PC-9 (cell line): Measurements from ENCODE around the gene VMO1. TPM values are rescaled to one million over a fixed set of nuclear protein-coding genes. Genes with fewer than 3 reads are reported as not detected.

ENCODE experiments used
- BruUV-seq: library from RNA; stranded (reverse); fragments of 400-500 nt; replicated peaks from 2 replicates; lab custom pipeline; 2021; lab: Mats Ljungman, UMichigan
- CTCF ChIA-PET: fragments of 300-600 bp; sonication (Branson Sonifier 250); formaldehyde crosslinking; loops from one replicate; lab custom pipeline; 2022; ENCODE audit warnings: antibody characterized with exemption; lab: Charles Lee
- POLR2A ChIA-PET: fragments of 300-600 bp; sonication (Branson Sonifier 250); formaldehyde crosslinking; loops from one replicate; lab custom pipeline; 2022; ENCODE audit warnings: antibody characterized with exemption; ENCODE audit not compliant: unreplicated experiment; lab: Charles Lee
- DNase-seq, 2 experiments: peaks; one replicate each; pipeline versions ENCODE4 v3.0.0 to v3.0.0-alpha.2; 2015 to 2022; ENCODE audit warnings: mixed read lengths in 1 of 2
- H2AFZ ChIP-seq: fragments of 200-600 bp; sonication (generic); 2 replicates; pipeline ENCODE4 v1.8.1; 2017; ENCODE audit warnings: antibody characterized with exemption
- H3F3A ChIP-seq: fragments of 200-600 bp; sonication (generic); 2 replicates; pipeline ENCODE4 v1.8.1; 2017; ENCODE audit warnings: antibody characterized with exemption, mild to moderate bottlenecking, low read depth; ENCODE audit not compliant: insufficient read depth
- H3K27ac ChIP-seq: fragments of 200-600 bp; sonication (generic); 2 replicates; pipeline ENCODE4 v1.6.1; 2016; ENCODE audit warnings: mixed run types
- H3K27me3 ChIP-seq: fragments of 200-600 bp; sonication (generic); 2 replicates; pipeline ENCODE4 v1.6.1; 2016; ENCODE audit warnings: low read depth, mixed run types; ENCODE audit not compliant: insufficient read depth
- H3K36me3 ChIP-seq: fragments of 200-600 bp; sonication (generic); 2 replicates; pipeline ENCODE4 v1.6.1; 2016; ENCODE audit warnings: low read depth, mixed run types
- H3K4me1 ChIP-seq: fragments of 200-600 bp; sonication (generic); replicated peaks from 2 replicates; pipeline ENCODE4 v1.6.1; 2016; ENCODE audit warnings: mixed run types; ENCODE audit not compliant: insufficient read depth
- H3K4me2 ChIP-seq: fragments of 200-600 bp; sonication (generic); 2 replicates; pipeline ENCODE4 v1.6.1; 2017; ENCODE audit warnings: mixed run types
- H3K4me3 ChIP-seq: fragments of 200-600 bp; sonication (generic); 2 replicates; pipeline ENCODE4 v1.6.1; 2016; ENCODE audit warnings: mixed run types
- H3K79me2 ChIP-seq: fragments of 200-600 bp; sonication (generic); 2 replicates; pipeline ENCODE4 v1.6.1; 2017; ENCODE audit warnings: low read depth, mixed run types
- H3K9me2 ChIP-seq: fragments of 200-600 bp; sonication (generic); 2 replicates; pipeline ENCODE4 v1.8.1; 2017; ENCODE audit warnings: mild to moderate bottlenecking; ENCODE audit not compliant: insufficient read depth
- H3K9me3 ChIP-seq: fragments of 200-600 bp; sonication (generic); 2 replicates; pipeline ENCODE4 v1.8.1; 2016; ENCODE audit warnings: low read depth; ENCODE audit not compliant: insufficient read depth
- H4K20me1 ChIP-seq: fragments of 200-600 bp; sonication (generic); 2 replicates; pipeline ENCODE4 v1.8.1; 2017; ENCODE audit not compliant: insufficient read depth
- EZH2 ChIP-seq: fragments of 200-600 bp; sonication (generic); IDR thresholded peaks from 2 replicates; pipeline ENCODE4 v1.8.0; 2017; ENCODE audit warnings: antibody characterized with exemption, low read depth
- intact Hi-C: fragments of 100-400 bp; cut with micrococcal nuclease; formaldehyde crosslinking; loops from one replicate; pipeline ENCODE4 v1.10.0; 2022; ENCODE audit not compliant: unreplicated experiment
- total RNA-seq: library from RNA; stranded (reverse); gene quantifications from 2 replicates; pipeline ENCODE4 v1.2.3, GENCODE V29; 2021
- TF ChIP-seq, protein P1 (sequence below): fragments of 200-600 bp; sonication (generic); conservative IDR thresholded peaks from 2 replicates; pipeline ENCODE4 v1.6.1; 2017; ENCODE audit warnings: mixed run types, antibody characterized with exemption, mild to moderate bottlenecking, moderate library complexity

VMO1 gene
- total RNA-seq, 1 experiment from 2014 or later: 3.6 TPM

DNA sequence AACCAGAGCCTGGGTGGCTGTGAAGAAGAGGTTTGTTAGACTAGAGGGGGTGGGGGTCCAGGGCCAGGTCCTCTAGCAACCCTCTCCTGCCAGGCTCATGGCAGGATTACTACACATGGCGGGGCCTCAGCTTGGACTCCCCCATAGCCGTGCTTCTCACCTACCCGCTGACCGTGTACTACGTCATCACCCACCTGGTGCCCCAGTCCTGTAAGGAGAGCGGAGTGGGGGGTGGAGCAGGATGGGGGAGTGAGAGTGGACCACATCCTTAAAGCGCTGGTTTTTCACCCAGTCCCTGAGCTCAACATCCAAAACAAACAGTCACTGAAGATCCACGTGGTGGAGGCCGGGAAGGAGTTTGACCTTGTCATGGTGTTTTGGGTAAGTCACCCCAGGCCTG lies 42.3 kb downstream of the VMO1 start:
- Histone ChIP-seq H3K4me2 (no peak overlapping the region), H3K27ac (no peak overlapping the region), H3K4me1 (no peaks in the 10 kb centered on the region), H4K20me1 (no peaks in the 10 kb centered on the region), H3F3A (no peaks in the 10 kb centered on the region), H3K79me2 (no peaks in the 10 kb centered on the region), H3K9me2 (no peaks in the 10 kb centered on the region), H2AFZ (no peak overlapping the region), H3K27me3 (peaks cover 6% of the 10 kb centered on the region; the same call in 1 of the 2 replicates), H3K9me3 (no peaks in the 10 kb centered on the region), H3K36me3 (no peaks in the 10 kb centered on the region), H3K4me3 (no peak overlapping the region)
- ChIA-PET CTCF (no interaction called here), POLR2A (no interaction called here)
- TF ChIP-seq EZH2: no peak
- TF ChIP-seq, protein P1, sequence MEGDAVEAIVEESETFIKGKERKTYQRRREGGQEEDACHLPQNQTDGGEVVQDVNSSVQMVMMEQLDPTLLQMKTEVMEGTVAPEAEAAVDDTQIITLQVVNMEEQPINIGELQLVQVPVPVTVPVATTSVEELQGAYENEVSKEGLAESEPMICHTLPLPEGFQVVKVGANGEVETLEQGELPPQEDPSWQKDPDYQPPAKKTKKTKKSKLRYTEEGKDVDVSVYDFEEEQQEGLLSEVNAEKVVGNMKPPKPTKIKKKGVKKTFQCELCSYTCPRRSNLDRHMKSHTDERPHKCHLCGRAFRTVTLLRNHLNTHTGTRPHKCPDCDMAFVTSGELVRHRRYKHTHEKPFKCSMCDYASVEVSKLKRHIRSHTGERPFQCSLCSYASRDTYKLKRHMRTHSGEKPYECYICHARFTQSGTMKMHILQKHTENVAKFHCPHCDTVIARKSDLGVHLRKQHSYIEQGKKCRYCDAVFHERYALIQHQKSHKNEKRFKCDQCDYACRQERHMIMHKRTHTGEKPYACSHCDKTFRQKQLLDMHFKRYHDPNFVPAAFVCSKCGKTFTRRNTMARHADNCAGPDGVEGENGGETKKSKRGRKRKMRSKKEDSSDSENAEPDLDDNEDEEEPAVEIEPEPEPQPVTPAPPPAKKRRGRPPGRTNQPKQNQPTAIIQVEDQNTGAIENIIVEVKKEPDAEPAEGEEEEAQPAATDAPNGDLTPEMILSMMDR: no peak
- DNase-seq: no peak
- no TSS peak for BruUV-seq
- intact Hi-C loops: no loop called here

GRCh38 chr17:4743216-4743615 lies 42.9 kb downstream of the VMO1 start:
- BruUV-seq: no TSS peak
- no peaks in the 10 kb centered on the region for H4K20me1 ChIP-seq
- POLR2A ChIA-PET: no interaction called here
- H3K27ac ChIP-seq: no peak overlapping the region
- peaks cover 2% of the 10 kb centered on the region; the same call in 1 of the 2 replicates for H3F3A ChIP-seq
- no peak for TF ChIP-seq EZH2
- TF ChIP-seq, protein P1: no peak
- no peaks in the 10 kb centered on the region for H3K9me3 ChIP-seq
- CTCF ChIA-PET: no interaction called here
- no peaks in the 10 kb centered on the region for H3K9me2 ChIP-seq
- H3K27me3 ChIP-seq: 0 out of 2 replicates have a peak, but pooled peaks cover 6% of the 10 kb centered on the region
- intact Hi-C loops: no loop called here
- DNase-seq: no peak
- H3K4me3 ChIP-seq: no peak overlapping the region
- no peaks in the 10 kb centered on the region for H3K36me3 ChIP-seq
- H3K4me2 ChIP-seq: no peak overlapping the region
- no peak overlapping the region for H2AFZ ChIP-seq
- no peaks in the 10 kb centered on the region for H3K79me2 ChIP-seq
- H3K4me1 ChIP-seq: peaks cover 6% of the 10 kb centered on the region; the same call in 1 of the 2 replicates

- peaks cover 8% of the 10 kb centered on the region for H3F3A ChIP-seq
- H3K36me3 ChIP-seq: no peaks in the 10 kb centered on the region
- H3K9me3 ChIP-seq: no peaks in the 10 kb centered on the region
- H3K27ac ChIP-seq: no peak overlapping the region
- TF ChIP-seq EZH2: no peak
- TF ChIP-seq, protein P1: no peak
- CTCF ChIA-PET: no interaction called here
- H3K79me2 ChIP-seq: no peaks in the 10 kb centered on the region
- H4K20me1 ChIP-seq: no peaks in the 10 kb centered on the region
- POLR2A ChIA-PET: no interaction called here
- peaks cover 12% of the 10 kb centered on the region; the same call in 1 of the 2 replicates for H3K4me1 ChIP-seq
- H3K27me3 ChIP-seq: 0 out of 2 replicates have a peak, but pooled peaks cover 6% of the 10 kb centered on the region
- intact Hi-C loops: no loop called here
- H2AFZ ChIP-seq: no peak overlapping the region
- H3K9me2 ChIP-seq: no peaks in the 10 kb centered on the region
- H3K4me2 ChIP-seq: no peak overlapping the region
- no peak for DNase-seq
- no peak overlapping the region for H3K4me3 ChIP-seq
- BruUV-seq: no TSS peak
Observed at GRCh38 chr17:4742629-4743028, 43.5 kb downstream of the VMO1 start.
